Medulla oblongata (tissue), 1 donor: ENCODE data around the gene TMEM132A.
"Not testable (repeated sequence)": the region's sequence is repeated elsewhere in the genome, so short reads cannot be mapped to it uniquely, and the experiment has no call there.

Experiments used
- DNase-seq: peaks from one replicate; pipeline ENCODE4 v3.0.0-alpha.2; 2015; ENCODE audit errors: extremely low spot score

The TMEM132A gene

DNA sequence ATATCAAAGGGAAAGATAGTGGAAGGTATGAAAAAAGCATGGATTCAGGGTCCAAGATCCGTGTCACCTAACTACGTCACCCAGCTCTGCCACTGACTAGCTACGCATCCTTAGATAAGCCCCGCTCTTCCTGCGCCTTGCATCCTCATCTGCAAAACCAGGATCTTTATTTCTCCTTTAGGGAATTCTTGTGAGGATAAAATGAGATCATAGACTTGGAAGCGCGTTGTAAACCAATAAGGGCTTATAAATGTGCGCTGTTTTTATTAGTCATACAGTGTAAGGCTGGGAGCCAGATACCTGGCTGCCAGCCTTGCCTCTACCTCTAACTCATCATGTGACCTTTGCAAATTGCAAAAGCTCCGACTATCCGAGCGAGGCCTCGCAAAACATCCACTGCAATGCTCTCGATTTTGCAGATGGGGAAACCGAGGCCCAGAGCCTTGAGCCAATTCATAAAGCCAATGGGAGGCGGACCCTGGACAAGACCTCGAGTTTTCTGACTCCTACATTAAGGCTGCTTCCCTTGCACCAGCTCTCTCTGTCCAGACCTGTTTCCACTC, 18.6 kb upstream of the TMEM132A start:
- no peak for DNase-seq

DNA sequence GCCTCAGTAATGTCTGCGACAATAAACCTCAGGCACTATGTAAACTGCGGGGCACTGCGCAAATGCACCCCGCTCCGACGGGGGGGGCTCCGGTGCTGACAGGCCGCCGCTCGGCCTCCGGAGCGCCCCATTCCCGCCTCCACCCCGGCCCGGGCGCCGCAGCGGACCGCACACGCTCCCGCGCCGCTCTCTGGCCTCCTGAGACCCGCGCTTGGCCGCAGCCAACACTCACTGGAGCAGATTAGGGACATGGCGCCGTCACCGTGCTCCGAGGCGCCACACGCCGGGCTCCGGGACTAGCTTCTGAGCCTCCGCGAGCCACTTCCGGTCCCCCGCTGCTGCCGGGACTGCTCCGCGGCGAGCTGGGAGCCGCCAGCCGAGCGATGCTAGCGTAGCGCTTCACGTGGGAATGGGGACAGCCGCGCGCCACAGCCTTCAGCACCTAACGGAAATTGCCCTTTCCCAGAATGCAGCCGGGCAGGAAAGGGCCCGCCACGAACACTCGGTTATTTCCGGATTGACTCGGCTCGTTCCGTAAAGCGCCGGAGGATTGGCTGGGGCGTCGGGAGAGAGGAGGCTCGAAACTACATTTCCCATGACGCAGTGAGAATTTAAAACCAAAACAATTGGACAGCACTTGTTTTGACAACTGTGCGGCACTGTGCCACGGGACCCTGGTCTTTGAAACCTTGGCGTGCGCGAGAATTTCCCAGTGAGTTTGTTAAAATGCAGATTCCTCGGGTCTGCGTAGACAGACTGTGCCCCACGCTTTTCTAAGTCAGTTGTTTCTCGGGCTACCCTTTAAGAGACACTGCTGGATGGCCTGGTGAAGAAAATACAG, 17.9 kb upstream of the TMEM132A start, which contains the start of gene PRPF19:
Gene PRPF19 (minus strand): TSS at position 454 of the 841 bp plus-strand sequence. CDS start 203 bp downstream, at position 251.
- DNase-seq = peak; percentile 99

DNA sequence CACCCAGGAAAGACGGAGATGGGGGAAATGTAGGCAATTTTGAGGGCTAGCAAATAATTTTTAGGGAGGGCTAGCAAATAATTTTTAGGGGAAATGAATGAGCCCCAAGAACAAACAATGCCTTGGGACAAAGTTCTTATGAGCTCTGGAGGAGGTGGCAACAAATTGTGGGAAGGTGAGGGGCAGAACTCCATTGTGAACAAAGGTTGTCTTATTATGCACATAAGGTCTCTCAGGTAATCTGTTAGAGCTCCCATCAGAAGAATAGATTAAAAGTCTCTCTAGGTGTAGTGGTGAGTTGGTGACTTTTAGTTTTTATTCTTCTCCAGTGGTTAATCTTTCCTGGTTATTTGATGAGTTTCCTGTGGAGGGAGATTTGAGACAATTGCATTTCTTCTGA, 15.5 kb upstream of the TMEM132A start:
- DNase-seq = no peak

DNA sequence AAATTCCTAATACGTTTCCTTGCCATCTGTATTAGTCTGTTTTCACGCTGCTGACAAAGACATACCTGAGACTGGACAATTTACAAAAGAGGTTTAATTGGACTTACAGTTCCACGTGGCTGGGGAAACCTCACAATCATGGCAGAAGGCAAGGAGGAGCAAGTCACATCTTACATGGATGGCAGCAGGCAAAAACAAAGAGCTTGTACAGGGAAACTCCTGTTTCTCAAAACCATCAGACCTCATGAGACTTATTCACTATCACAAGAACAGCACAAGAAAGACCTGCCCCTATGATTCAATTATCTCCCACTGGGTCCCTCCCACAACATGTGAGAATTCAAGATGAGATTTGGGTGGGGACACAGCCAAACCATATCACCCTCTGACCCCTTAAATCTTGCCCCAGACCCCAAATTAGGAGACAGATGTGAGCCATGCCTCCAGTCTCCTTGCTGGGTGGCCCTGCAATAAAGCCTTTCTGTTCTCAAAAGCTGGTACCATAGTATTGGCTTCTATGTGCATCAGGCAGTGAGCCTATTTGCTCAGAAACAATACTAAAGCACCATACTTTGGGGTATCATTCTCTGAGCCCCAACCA, 14.5 kb upstream of the TMEM132A start:
- DNase-seq = not testable (repeated sequence)

DNA sequence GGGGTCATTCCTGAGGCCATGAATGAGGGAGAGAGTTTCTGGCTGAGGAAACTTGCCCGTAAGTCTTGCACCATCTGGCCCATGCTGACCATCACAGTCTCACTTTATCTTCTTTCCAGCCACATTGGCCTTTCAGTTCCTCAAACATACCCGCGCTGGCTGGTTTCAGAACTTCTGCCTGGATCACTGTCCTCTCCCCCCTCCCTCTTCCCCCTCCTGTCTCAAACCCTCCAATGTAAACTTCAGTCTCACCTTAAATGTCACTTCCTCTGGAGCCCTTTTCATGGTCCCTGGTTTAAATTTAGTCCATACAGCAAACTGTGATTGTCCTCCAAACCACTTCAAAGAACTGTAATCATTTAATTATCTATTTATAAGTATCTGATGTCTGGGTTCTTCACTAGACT, 14.0 kb upstream of the TMEM132A start:
- DNase-seq = peak; percentile 77

DNA sequence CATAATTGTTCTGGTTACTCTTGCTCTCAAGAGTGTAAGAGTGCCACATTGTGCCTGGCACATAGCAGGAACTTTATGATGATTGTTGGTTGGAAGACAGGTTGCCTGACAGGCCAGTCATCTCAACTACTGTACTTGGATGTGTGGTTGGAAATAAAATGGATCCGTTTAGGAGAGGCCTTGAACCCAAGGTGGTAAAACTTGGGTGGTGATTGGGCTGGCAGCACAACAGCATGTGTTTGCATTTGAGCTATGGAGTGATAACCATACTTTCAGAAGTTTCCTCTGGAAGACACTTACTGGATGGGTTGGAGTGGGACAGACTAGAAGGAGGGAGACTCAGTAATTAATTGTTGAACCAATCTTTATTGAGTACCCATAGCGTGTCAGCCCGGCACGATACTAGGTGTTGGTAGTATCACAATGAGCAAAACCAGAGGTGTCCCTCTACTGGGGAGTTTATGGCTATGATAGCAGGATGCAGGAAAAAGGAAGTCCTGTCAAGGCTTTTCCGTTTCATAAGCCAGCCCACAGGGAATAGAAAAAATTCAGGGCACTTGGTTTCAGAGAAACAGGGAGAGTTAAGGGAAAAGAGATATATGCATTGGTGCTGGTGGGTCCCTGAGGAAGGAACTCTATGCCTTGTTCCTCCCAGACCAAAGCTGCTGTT, 13.4 kb upstream of the TMEM132A start:
- no peak for DNase-seq

DNA sequence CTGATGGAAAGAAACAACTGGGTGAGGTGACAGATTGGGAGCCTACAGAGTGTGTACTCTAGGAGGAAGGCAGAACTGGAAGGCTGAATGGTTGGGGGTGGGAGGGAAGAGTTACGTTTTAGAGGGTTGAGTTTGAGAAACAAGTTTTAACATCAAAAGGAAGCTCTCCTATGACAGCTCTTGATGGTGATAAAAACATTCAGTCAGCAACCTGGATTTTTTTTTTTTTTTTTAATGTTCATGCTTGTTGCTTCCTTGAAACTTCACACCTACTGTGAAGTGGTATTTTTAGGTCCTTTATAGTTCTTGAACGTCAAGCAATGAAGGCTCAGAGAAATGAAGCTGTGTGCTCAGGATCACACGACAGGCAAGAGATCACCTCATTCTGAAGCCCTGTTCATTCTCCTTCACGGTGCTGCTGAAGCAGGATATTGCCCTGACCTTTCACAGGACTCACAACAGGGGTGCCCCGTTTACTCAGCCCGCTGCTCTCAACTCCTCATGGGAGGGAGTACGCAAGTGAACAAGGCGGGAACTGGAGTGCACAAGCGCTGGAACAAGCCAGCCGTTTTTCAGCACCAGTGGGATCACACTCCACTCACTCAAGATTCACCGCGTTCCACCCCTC, 11.9 kb upstream of the TMEM132A start:
- no peak for DNase-seq

DNA sequence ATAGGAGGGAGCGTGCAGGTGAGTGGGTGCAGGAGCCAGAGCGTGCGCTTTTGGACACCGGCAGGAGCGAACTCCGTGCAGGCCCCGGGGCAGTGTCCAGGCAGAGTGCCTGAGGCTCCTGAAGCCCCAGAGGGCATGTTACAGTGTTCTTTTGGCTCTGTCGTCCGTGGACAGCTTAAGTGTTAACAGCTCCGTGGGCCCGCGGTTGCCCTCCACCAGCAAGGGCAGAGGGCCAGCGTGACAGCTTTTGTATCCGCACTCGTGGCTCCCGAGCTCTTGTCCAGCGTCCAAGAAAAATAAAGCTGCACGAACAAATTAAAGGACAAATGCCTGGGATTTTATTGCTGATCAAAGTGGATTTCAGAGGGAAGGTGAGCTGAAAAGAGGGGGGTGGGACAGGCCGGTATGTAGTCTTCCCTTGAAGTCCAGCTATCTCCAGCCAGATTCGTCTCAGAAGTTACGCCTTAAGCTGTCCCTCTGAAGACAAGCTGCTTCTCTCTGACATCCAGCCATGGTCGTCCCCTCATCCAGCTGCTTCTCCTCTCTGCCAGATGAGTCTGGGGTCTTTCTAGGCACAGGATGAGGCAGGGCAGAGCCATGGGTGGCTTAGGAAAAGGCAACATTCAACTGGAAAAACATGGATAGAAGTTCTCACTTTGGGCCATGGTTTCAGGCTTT, 11.3 kb upstream of the TMEM132A start:
- DNase-seq = no peak

DNA sequence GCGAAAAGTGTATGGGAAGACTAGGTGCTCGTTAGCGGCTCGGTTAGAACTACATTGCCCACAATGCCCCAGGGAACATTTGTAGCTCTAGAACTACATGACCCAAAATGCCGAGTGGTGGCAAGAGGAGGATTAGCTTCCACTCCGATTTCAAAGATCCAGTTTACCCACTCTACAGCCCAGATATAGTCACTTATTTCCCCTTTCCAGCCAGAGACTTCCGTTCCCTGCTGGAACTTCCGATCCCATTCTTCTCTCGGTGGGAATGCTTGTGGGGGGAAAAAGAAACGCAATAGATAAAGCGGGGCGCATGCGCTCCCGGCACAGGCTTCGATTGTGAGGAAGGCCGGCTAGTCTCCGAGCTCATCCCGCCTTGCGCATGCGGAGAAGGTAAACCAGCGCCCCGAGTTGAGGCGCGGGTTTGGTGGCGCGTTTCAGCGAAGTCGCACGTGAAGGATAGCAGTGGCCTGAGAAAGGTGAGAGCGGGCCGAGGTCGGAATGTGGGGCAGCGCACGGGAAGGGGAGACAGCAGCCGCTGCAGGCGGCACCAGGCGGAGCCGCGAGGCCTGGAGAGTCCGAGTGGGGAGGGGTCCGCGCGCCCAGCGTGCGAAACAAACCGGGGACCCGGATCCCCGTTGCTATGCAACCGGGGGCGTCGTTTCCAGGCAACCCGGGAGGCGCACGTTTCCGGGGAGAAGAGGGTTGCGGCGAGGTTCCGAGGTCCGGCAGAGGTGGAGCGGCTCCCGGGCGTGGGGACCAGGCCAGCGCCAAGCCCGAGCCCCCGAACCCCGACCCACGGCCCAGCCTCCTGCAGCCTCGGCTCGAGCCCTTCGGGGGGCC, 10.2 kb upstream of the TMEM132A start, which contains the start of gene TMEM109:
Gene TMEM109 (plus strand): TSS at position 366 of the 840 bp plus-strand sequence. CDS start 5,536 bp downstream, outside the sequence.
- peak; percentile 98 for DNase-seq

DNA sequence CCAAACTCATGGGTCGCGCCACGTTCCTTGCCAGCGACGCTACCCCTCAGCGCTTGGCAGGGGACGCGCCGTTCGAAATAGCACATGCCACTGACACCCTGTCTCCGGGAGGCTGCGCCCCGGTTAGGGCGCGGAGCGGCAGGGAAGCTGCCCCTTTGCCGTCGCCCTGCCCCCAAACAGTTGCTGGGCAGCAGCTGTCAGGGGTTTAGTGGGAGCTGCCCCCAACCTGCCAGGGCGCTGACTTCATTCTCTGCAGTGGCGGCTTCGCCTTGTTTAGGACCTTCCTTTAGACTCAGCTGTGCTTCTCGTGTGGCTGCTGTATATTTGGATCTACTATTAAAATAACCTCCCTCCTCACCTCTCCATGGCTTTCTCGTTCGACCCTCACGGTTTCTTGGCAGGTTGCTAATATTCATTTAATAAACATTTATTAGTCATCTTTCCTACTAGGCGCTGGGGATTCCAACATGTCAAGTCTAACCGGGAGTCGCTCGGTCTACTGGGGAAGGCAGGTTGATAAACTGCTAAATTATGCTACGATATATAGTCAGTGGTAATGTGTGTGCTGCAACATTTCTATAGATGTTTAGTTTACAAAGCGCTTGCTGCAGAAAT, 9.5 kb upstream of the TMEM132A start:
- DNase-seq = no peak

DNA sequence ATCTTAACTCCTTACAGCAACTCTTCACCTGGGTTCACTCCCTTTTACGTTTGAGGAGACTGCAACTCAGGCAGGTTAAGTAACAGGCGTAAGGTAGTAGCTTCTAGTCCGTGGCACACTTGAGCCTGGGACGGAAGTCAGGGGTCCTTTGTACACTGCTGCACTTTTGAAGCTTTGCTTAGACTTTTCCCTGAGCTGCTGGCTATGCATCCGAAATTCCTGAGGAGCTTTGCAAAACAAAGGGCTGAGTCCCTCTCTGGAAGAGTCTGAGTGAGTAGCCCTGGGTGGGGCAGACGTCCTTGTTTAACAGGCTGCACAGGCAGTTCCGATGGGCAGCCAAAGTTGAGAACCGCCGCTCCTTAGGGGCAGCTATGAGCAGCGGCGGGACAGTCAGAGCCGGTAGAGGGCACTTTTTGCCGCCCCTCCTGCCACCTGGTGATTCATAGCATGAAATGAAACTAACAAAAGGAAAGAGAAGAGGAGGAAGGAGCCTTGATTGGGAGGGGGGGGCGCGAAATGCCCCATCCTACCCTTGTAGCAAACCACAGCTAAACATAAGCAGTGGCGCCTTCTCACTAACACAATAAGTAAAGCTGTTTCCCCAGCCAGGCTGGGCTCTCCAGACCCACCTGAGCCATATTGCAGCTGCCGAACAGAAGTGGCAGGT, 8.9 kb upstream of the TMEM132A start:
- peak; percentile 76 for DNase-seq

DNA sequence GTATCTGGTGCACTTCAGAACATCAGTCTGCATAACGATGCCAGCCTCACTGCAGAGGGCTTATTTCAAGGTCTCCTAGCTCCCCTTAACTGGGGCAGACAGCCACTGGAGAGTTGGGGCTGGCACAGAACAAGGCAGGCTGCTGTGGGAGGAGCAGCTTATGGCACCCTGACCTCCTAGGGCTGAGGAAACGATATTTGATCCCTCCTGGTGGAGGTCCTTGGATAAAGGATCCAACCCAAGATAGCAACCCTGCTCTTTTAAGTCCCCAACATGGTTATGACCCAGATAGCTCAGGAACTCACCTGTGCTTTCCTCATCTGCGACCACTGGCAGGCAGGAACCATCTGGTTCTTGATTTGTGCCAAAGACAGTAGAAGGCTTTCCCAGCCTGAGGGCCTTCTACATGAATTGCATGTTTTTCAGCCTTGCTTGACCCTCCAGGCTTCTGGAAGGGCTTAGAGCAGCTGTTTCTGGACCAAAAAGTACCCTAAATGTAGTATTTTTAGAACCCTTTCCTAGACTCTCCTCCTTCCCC, 7.5 kb upstream of the TMEM132A start:
- DNase-seq = no peak

DNA sequence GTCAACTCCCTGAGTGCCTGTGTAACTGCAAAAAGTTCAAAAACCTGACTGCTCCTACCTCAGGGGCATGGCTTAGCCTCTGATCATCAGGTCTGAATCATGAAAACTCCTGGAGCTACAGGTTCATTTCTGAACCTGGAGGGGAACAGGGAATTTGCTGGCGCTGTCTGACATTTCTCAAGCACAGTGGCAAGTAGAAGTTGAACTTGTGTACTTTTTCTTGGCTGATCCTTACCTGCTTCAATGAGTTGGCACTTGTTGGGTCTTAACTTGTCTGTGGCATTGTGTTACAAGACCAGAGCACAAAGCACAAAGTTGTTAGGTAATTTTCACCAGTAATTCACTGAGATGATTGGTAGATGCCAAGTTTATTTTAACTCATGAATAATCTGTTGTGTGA, 7.0 kb upstream of the TMEM132A start:
- DNase-seq = no peak

DNA sequence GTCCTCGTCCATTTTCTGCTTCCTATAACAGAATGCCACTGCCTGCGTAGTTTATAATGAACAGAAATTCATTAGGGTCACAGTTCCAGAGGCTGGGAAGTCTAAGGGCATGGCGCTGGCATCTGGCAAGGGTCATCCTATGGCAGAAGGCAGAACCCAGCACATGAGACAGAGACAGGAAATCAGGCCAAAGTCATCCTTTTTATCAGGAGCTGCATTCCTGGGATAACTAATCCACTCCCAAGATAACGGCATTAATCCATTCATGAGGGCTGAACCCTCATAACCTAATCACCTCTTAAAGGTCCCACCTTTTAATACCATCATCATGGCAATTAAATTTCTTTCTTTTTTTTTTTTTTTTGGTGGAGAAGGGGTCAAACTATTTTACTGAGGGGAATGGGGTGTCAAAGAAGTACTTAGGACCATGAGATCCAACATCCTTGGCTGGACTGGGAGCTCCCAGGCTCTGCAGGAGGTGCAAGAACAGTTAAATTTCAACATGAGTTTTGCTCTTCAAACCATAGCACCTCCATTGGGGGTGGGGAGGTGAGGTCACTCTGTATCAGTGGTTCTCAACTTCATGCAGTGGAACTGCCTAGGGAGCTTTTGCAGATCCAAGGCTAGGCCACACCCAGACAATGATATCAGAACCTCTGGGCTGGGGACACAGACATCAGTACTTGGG, 5.9 kb upstream of the TMEM132A start:
- DNase-seq = no peak

DNA sequence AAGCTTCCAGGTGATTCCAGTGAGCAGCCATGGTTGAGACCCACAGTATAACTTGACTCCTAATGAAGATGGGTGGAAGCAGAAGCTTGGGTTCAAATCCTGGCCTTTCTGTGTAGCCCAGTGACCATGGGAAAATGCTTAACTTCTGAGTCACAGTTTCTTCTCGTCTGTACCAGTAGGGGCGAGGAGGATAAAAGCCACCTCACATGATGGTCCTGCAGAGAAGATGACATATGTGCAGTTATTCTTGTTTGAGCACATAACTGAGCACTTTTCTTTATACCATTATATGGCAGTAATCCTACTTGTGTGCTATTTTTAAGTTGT, 5.4 kb upstream of the TMEM132A start:
- no peak for DNase-seq

DNA sequence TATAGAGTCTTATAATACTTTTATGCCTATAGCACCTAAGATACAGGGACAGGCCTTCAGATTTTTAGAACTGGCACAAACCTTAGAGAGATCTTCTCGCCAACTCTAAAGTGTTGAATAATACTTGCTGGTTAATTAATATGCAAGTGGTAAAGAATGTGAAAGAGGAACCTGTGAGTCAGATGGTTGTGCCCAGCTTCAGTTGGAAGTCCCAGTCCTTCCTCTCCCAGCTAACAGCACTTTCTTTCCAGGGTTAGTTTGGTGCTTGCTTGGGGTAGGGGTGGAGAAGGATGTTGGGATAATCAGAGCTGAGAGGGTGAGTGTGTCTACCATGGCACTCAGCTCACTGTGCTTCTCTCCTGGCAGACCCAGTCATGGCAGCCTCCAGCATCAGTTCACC, 4.9 kb upstream of the TMEM132A start:
- no peak for DNase-seq

DNA sequence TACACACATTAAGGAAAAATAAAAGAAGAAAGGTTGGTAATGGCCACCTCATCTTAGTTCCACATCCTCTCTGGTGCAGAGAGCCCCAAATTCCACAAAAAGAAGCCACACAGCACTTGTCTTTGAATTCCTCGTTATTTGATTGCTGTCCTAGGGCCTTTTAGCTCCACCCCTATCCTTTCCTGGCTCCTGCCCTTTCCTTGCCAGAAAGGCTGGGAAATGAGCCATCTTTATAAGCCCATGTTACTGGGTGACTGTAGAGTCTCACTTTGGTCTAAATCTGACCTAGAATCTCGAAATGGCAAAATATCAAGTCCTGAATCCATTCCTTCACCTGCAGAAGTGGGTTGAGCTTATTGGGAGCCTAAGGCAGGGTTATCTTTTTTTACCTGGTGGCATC, 4.3 kb upstream of the TMEM132A start:
- DNase-seq = peak; percentile 58

DNA sequence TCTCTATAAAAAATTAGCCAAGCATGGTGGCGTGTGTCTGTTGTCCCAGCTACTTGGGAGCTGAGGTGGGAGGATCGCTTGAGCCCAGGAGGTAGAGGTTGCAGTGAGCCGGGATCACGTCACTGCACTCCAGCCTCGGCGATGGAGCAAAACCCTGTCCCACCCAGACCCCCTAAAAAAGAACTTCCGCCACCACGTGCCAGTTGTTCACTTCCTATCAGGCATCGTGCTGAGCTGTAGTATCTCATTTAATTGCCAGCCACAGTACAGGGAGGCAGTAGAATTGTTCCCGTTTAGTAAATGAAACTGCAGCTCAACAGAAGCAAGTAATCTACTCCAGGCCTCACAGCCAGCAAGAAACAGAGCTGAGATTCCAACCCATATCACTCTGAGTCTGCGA, 3.0 kb upstream of the TMEM132A start:
- no peak for DNase-seq
